Esophagus muscularis mucosa (tissue), 3 donors: ENCODE data around the gene SH3RF3.

Experiments
- POLR2A ChIP-seq: fragments of 450-650 bp; IDR thresholded peaks from one replicate; pipeline ENCODE4 v1.6.1; 2017; ENCODE audit warnings: antibody characterized with exemption, moderate library complexity, mild to moderate bottlenecking, low read depth
- TF ChIP-seq, protein P1 (sequence below), 3 experiments: fragments of 200-600 bp in 2 of 3; fragments of 450-650 bp in 1 of 3; sonication (generic) in 2 of 3; IDR thresholded peaks; one replicate each; pipeline ENCODE4 v1.5.1; 2017 to 2019; ENCODE audit warnings: antibody characterized with exemption in 3 of 3, mild to moderate bottlenecking in 2 of 3, moderate library complexity in 1 of 3

DNA sequence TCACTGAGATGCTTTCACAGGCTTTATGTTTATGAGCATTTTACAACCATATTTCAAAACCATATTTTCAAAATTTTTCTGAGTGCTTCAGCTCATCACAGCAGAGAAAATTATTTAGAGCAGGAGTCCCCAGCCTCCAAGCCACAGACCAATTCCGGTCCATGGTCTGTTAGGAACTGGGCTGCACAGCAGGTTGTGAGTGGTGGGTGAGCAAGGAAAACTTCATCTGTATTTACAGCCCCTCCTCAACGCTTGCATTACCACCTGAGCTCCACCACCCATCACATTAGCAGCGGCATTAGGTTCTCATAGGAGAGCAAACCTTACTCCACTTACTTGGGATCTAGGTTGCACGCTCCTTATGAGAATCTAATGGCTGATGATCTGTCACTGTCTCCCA lies 319.2 kb downstream of the SH3RF3 start:
- TF ChIP-seq, protein P1, sequence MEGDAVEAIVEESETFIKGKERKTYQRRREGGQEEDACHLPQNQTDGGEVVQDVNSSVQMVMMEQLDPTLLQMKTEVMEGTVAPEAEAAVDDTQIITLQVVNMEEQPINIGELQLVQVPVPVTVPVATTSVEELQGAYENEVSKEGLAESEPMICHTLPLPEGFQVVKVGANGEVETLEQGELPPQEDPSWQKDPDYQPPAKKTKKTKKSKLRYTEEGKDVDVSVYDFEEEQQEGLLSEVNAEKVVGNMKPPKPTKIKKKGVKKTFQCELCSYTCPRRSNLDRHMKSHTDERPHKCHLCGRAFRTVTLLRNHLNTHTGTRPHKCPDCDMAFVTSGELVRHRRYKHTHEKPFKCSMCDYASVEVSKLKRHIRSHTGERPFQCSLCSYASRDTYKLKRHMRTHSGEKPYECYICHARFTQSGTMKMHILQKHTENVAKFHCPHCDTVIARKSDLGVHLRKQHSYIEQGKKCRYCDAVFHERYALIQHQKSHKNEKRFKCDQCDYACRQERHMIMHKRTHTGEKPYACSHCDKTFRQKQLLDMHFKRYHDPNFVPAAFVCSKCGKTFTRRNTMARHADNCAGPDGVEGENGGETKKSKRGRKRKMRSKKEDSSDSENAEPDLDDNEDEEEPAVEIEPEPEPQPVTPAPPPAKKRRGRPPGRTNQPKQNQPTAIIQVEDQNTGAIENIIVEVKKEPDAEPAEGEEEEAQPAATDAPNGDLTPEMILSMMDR (IDR thresholded peaks at IDR 0.05), result no peak
- no peak for TF ChIP-seq POLR2A
